Measurements from ENCODE around the gene MAD2L2.

Gene MAD2L2

DNA sequence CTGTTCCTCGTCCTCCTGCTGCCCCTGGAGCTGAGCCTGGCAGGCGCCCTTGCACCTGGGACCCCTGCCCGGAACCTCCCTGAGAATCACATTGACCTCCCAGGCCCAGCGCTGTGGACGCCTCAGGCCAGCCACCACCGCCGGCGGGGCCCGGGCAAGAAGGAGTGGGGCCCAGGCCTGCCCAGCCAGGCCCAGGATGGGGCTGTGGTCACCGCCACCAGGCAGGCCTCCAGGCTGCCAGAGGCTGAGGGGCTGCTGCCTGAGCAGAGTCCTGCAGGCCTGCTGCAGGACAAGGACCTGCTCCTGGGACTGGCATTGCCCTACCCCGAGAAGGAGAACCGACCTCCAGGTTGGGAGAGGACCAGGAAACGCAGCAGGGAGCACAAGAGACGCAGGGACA is 25.3 kb upstream of the MAD2L2 start:
- peaks cover 0 to 6% (median 2%) of the 10 kb centered on the region in 5 donors for H3K4me1 ChIP-seq (ENCODE audit: control insufficient read depth in 5 of 5, insufficient read depth in 5 of 5, low read length in 5 of 5)
- H3K4me3 ChIP-seq (ENCODE audit: low read depth in 1 of 5, low read length in 5 of 5), result no peak overlapping the region
- H3K27me3 ChIP-seq (ENCODE audit: control insufficient read depth in 5 of 5, insufficient read depth in 4 of 5, low read length in 5 of 5), result peaks cover 32 to 64% (median 61%) of the 10 kb centered on the region in 5 donors
- H3K27ac ChIP-seq (ENCODE audit: low read depth, low read length), result no peak overlapping the region
- H3K36me3 ChIP-seq (ENCODE audit: control insufficient read depth in 5 of 5, insufficient read depth in 5 of 5, low read length in 5 of 5), result no peaks in the 10 kb centered on the region
- no peak overlapping the region for H3K9ac ChIP-seq (ENCODE audit: low read length in 5 of 5)
- H3K9me3 ChIP-seq (ENCODE audit: control insufficient read depth in 5 of 5, low read length in 5 of 5), result no peaks in the 10 kb centered on the region

DNA sequence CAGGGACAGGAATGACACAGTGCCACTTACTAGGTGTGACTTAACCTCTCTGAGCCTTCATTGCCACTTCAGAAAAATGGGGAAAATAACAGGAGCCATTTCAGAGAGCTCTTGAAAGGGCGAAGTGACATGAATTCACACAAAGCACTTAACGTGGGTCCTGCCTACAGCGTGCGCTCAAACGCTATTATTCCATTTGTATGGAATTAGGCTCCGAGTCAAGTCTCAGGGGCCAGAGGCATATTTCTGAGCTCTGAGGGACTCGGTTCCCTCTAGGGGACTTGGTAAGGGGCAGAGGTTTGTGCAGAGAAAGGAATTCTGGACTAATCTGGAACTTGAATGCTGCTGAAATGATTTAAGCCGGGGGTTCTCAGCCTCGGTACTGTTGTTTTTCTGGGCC is 24.6 kb upstream of the MAD2L2 start:
- Histone ChIP-seq H3K27me3 (ENCODE audit: control insufficient read depth in 5 of 5, insufficient read depth in 4 of 5, low read length in 5 of 5) (peaks cover 38 to 71% (median 67%) of the 10 kb centered on the region in 5 donors), H3K27ac (ENCODE audit: low read depth, low read length) (no peak overlapping the region), H3K4me1 (ENCODE audit: control insufficient read depth in 5 of 5, insufficient read depth in 5 of 5, low read length in 5 of 5) (peaks cover 0 to 6% (median 2%) of the 10 kb centered on the region in 5 donors), H3K9me3 (ENCODE audit: control insufficient read depth in 5 of 5, low read length in 5 of 5) (no peaks in the 10 kb centered on the region), H3K36me3 (ENCODE audit: control insufficient read depth in 5 of 5, insufficient read depth in 5 of 5, low read length in 5 of 5) (no peaks in the 10 kb centered on the region), H3K9ac (ENCODE audit: low read length in 5 of 5) (no peak overlapping the region), H3K4me3 (ENCODE audit: low read depth in 1 of 5, low read length in 5 of 5) (no peak overlapping the region)

DNA sequence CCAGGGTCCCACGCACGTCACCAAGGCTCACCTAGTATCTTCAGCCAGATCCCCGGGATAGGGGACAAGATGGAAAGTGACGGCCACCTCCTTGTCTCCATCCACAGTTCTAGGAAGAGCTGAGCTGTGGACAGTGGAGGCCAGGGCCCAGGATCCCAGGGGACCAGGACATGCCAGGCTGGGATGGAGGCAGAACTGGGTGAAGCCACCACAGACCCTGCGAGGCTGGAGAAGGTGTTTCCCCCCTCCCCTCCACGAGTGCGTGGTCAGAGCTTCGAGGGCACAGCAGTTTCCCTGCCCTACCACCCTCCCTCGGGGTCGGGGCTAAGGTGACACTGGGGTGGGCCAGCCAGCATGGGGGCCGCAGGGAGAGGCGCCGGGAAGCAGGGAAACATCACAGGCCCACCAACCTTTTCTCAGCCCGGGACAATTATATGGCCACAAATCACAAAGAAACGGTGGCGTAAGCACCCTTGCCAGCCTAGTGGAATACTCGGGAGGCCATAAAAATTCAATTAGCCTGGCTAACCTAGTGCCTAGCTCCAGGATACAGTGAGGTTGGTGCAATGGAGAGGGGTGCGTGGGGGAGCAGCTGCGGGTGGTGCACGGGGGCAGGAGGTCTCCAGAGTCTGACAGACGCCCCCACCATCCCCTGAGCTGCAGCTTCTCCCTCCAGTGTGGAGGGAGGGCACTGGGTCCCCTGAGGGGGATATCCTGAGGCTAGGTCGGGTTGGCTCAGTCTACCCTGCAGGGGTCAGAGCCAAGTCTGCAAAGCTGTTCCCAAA is 23.9 kb upstream of the MAD2L2 start:
- Histone ChIP-seq H3K36me3 (ENCODE audit: control insufficient read depth in 5 of 5, insufficient read depth in 5 of 5, low read length in 5 of 5) (no peaks in the 10 kb centered on the region), H3K27ac (ENCODE audit: low read depth, low read length) (no peak overlapping the region), H3K27me3 (ENCODE audit: control insufficient read depth in 5 of 5, insufficient read depth in 4 of 5, low read length in 5 of 5) (peaks cover 40 to 72% (median 68%) of the 10 kb centered on the region in 5 donors), H3K4me1 (ENCODE audit: control insufficient read depth in 5 of 5, insufficient read depth in 5 of 5, low read length in 5 of 5) (peaks cover 0 to 6% (median 2%) of the 10 kb centered on the region in 5 donors), H3K9ac (ENCODE audit: low read length in 5 of 5) (no peak overlapping the region), H3K4me3 (ENCODE audit: low read depth in 1 of 5, low read length in 5 of 5) (no peak overlapping the region), H3K9me3 (ENCODE audit: control insufficient read depth in 5 of 5, low read length in 5 of 5) (no peaks in the 10 kb centered on the region)

DNA sequence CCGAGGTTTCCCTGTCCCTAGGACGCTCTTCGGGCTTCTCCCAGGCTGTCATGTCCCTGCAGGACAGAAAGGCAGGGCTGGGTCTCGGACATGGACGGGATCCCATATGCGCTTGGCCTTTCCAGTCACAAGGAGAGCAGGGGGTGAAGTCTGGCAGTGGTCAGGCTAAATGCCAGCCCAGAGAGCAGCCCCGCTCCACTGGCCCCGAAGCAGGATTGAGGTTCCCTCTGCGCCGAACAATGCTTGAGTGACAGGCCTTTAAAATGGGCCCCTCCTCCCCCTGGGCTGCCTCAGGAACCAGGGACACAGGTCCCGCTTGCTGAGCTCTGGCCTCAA is 23.2 kb upstream of the MAD2L2 start:
- Histone ChIP-seq H3K4me1 (ENCODE audit: control insufficient read depth in 5 of 5, insufficient read depth in 5 of 5, low read length in 5 of 5) (peaks cover 0 to 6% (median 2%) of the 10 kb centered on the region in 5 donors), H3K9me3 (ENCODE audit: control insufficient read depth in 5 of 5, low read length in 5 of 5) (no peaks in the 10 kb centered on the region), H3K36me3 (ENCODE audit: control insufficient read depth in 5 of 5, insufficient read depth in 5 of 5, low read length in 5 of 5) (no peaks in the 10 kb centered on the region), H3K9ac (ENCODE audit: low read length in 5 of 5) (no peak overlapping the region), H3K27me3 (ENCODE audit: control insufficient read depth in 5 of 5, insufficient read depth in 4 of 5, low read length in 5 of 5) (peaks cover 40 to 68% (median 64%) of the 10 kb centered on the region in 5 donors), H3K27ac (ENCODE audit: low read depth, low read length) (no peak overlapping the region), H3K4me3 (ENCODE audit: low read depth in 1 of 5, low read length in 5 of 5) (no peak overlapping the region)

DNA sequence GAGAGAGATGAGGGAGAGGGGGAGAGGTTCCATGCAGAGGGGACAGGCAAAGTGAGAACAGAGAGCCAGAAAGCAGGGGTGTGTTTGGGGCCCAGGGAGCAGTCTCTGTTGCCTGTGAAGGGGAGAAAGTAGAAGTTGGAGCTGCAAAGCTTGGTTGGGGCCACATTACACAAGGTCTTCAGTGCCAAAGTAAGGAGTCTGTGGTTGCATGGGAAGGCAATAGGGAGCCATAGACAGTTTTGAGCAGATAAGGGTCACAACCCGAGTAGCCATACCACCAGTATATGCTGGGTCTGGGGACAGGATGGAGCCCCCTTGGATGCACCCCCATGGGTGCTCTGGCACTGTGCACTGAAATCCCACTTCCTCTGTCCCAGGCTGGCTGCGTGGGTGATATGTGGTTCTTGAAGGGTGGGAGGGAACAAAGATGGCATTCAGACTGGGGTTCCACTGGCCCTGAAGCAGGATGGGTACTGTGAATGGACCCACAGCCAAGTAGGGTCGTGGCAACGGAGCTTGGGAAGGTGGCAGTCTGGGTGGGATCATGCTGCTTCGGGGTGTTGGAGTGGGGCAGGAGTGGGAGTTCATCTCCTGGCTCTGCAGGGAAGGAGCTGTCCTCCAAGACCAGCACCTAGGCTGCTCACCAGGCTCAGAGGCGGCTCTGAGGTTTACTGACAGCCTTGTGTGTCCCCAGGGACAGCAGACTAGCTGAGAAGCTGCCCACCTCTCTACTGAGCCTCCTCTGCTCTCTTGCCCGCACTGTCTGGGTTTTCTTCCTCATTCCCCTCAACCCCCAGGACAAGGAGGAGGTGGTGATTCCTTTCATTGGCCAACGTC is 22.6 kb upstream of the MAD2L2 start:
- H3K27me3 ChIP-seq (ENCODE audit: control insufficient read depth in 5 of 5, insufficient read depth in 4 of 5, low read length in 5 of 5), result peaks cover 38 to 67% (median 61%) of the 10 kb centered on the region in 5 donors
- no peak overlapping the region for H3K4me3 ChIP-seq (ENCODE audit: low read depth in 1 of 5, low read length in 5 of 5)

DNA sequence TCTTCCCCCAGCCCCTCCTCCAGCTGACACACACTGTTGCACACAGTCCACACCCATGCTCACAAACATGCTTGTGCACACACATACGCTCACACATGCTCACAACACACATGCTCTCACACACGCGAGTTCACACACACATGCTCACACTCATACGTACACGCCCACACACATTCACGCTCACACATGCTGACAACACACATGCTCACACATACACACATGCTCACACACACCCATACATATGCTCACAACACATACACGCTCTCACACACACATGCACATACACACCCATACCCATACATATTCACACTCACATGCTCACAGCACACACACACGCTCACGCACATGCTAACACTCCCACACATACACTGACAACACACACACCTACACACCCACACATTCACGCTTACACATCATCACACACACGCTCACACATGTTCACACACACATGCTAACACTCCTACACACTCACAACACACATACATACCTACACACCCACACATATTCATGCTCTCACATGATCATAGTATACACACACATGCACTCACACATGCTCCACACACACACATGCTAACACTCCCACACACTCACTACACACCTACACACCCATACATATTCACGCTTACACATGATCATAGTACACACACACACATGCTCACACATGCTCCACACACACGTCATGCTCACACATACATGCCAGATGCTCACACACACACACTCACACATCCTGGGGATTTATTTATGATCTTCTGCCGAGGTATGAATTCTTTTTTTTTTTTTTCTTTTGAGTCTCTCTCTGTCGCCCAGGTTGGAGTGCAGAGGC is 21.2 kb upstream of the MAD2L2 start:
- H3K27me3 ChIP-seq (ENCODE audit: control insufficient read depth in 5 of 5, insufficient read depth in 4 of 5, low read length in 5 of 5), result peaks cover 31 to 66% (median 53%) of the 10 kb centered on the region in 5 donors
- H3K4me1 ChIP-seq (ENCODE audit: control insufficient read depth in 5 of 5, insufficient read depth in 5 of 5, low read length in 5 of 5), result no peaks in the 10 kb centered on the region
- H3K27ac ChIP-seq (ENCODE audit: low read depth, low read length), result no peak overlapping the region
- H3K36me3 ChIP-seq (ENCODE audit: control insufficient read depth in 5 of 5, insufficient read depth in 5 of 5, low read length in 5 of 5), result no peaks in the 10 kb centered on the region
- H3K4me3 ChIP-seq (ENCODE audit: low read depth in 1 of 5, low read length in 5 of 5), result no peak overlapping the region
- H3K9ac ChIP-seq (ENCODE audit: low read length in 5 of 5), result peak overlapping the region in 1 of 5 donors; percentile 16
- H3K9me3 ChIP-seq (ENCODE audit: control insufficient read depth in 5 of 5, low read length in 5 of 5), result no peaks in the 10 kb centered on the region

More for the DNA sequence above, 22.6 kb upstream of the MAD2L2 start:
- H3K9me3 ChIP-seq (ENCODE audit: control insufficient read depth in 5 of 5, low read length in 5 of 5), result no peaks in the 10 kb centered on the region
- no peaks in the 10 kb centered on the region for H3K36me3 ChIP-seq (ENCODE audit: control insufficient read depth in 5 of 5, insufficient read depth in 5 of 5, low read length in 5 of 5)
- no peak overlapping the region for H3K27ac ChIP-seq (ENCODE audit: low read depth, low read length)
- H3K9ac ChIP-seq (ENCODE audit: low read length in 5 of 5), result no peak overlapping the region
- peaks cover 0 to 6% (median 2%) of the 10 kb centered on the region in 5 donors for H3K4me1 ChIP-seq (ENCODE audit: control insufficient read depth in 5 of 5, insufficient read depth in 5 of 5, low read length in 5 of 5)

DNA sequence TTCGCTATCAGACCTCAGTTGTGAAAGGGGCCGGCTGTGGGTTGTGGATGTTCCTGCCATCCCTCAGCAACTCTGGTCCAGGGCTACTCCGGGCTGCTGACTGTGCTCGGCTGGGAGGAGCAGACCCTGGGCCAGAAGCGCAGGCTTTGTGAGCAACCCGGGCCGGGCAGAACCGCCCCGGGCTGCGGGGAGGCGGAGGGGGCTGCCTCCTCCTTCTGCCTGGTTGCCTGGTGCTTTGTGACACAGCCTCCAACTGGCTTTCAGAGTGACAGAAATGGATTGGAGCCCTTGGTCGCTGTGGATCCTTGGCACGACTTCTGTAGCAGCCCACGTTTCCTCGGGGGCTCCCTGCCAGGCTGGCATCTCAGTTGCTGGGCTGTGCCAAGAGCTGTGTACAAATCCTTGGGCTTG is 20.6 kb upstream of the MAD2L2 start:
- no peaks in the 10 kb centered on the region for H3K4me1 ChIP-seq (ENCODE audit: control insufficient read depth in 5 of 5, insufficient read depth in 5 of 5, low read length in 5 of 5)
- H3K9me3 ChIP-seq (ENCODE audit: control insufficient read depth in 5 of 5, low read length in 5 of 5), result no peaks in the 10 kb centered on the region
- no peak overlapping the region for H3K27ac ChIP-seq (ENCODE audit: low read depth, low read length)
- no peak overlapping the region for H3K4me3 ChIP-seq (ENCODE audit: low read depth in 1 of 5, low read length in 5 of 5)
- H3K27me3 ChIP-seq (ENCODE audit: control insufficient read depth in 5 of 5, insufficient read depth in 4 of 5, low read length in 5 of 5), result peaks cover 30 to 65% (median 53%) of the 10 kb centered on the region in 5 donors
- H3K36me3 ChIP-seq (ENCODE audit: control insufficient read depth in 5 of 5, insufficient read depth in 5 of 5, low read length in 5 of 5), result no peaks in the 10 kb centered on the region
- no peak overlapping the region for H3K9ac ChIP-seq (ENCODE audit: low read length in 5 of 5)

DNA sequence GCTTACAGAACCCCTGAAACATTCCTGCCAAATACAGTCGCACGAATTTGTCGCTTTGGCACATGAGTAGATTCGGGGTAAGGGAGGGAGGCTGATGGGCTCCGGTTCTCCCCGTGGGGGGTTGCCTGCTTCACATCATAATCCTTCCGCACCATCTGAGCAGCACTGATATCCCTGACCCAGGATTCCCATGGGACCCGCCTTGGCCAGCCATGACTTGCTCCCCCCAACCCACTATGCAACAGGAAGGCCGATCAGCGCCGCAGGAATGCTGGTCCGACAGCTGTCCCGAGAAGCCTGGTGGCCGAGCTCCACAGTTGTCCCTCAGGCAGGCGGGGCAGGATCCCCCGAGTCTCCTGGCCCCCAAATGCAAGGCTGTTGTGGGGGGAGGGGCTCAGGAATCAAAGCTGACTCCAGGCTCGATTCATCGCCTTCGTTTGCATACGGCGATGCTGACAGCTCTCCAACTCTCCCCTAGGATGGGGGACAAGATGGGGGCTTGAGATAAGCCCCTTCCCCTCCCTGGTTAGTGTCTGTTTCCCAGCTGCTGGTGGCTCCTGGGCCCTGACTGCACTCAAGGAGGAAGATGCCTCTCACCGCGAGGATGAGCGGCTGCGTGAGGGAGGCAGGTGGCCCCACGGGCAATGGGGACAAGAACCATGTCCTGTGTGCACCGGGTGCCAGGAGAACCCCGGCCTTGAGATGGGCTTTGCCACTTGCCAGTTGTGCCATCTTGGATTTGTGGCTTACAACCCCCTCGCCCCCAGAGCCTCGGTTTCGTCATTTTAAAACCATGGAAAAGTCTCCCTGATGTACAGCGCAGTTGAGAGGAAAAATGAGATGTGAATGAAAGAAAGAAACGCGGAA is 19.9 kb upstream of the MAD2L2 start:
- Histone ChIP-seq H3K9ac (ENCODE audit: low read length in 5 of 5) (no peak overlapping the region), H3K36me3 (ENCODE audit: control insufficient read depth in 5 of 5, insufficient read depth in 5 of 5, low read length in 5 of 5) (no peaks in the 10 kb centered on the region), H3K4me3 (ENCODE audit: low read depth in 1 of 5, low read length in 5 of 5) (no peak overlapping the region), H3K27me3 (ENCODE audit: control insufficient read depth in 5 of 5, insufficient read depth in 4 of 5, low read length in 5 of 5) (peaks cover 30 to 61% (median 47%) of the 10 kb centered on the region in 5 donors), H3K4me1 (ENCODE audit: control insufficient read depth in 5 of 5, insufficient read depth in 5 of 5, low read length in 5 of 5) (no peaks in the 10 kb centered on the region), H3K9me3 (ENCODE audit: control insufficient read depth in 5 of 5, low read length in 5 of 5) (no peaks in the 10 kb centered on the region), H3K27ac (ENCODE audit: low read depth, low read length) (no peak overlapping the region)

DNA sequence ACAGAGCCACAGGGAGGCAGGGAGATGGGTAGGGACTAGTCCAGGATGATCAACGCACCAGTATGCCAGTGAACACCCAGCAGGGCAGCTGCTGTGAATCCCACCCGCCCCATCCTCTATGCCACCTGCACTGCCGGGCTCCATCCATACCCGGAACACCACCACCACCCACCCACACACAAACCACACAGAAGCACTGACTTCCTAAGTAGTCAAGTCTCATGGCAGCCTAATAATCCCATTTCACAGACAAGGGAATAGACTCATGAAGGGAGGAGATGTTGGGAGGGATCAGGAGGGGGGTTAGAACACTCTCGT is 16.9 kb upstream of the MAD2L2 start:
- Histone ChIP-seq H3K4me3 (ENCODE audit: low read depth in 1 of 5, low read length in 5 of 5) (no peak overlapping the region), H3K27ac (ENCODE audit: low read depth, low read length) (no peak overlapping the region), H3K9ac (ENCODE audit: low read length in 5 of 5) (no peak overlapping the region), H3K27me3 (ENCODE audit: control insufficient read depth in 5 of 5, insufficient read depth in 4 of 5, low read length in 5 of 5) (peaks cover 29 to 57% (median 46%) of the 10 kb centered on the region in 5 donors), H3K36me3 (ENCODE audit: control insufficient read depth in 5 of 5, insufficient read depth in 5 of 5, low read length in 5 of 5) (no peaks in the 10 kb centered on the region), H3K4me1 (ENCODE audit: control insufficient read depth in 5 of 5, insufficient read depth in 5 of 5, low read length in 5 of 5) (peaks cover 0 to 7% (median 0%) of the 10 kb centered on the region in 5 donors), H3K9me3 (ENCODE audit: control insufficient read depth in 5 of 5, low read length in 5 of 5) (no peaks in the 10 kb centered on the region)

All from subcutaneous abdominal adipose tissue (tissue), 5 donors.